HG03159 (cell line): ENCODE measurements around the gene CCM2L.
A peak's percentile ranks its signal among the peaks of the same experiment; 100 is the strongest.
"Not testable (repeated sequence)": the region's sequence is repeated elsewhere in the genome, so short reads cannot be mapped to it uniquely, and the experiment has no call there.

ENCODE experiments used
- ATAC-seq: cut with Tn5 transposase; IDR thresholded peaks from one replicate; pipeline ENCODE4 v1.9.1; 2021; ENCODE audit warnings: mild to moderate bottlenecking, moderate library complexity; ENCODE audit not compliant: unreplicated experiment

The CCM2L gene

GRCh38 chr20:32027643-32028042 lies 17.4 kb downstream of the CCM2L start:
- no peak for ATAC-seq

- no peak for ATAC-seq
Observed at GRCh38 chr20:32028647-32029372, 18.6 kb downstream of the CCM2L start.

- no peak for ATAC-seq
Observed at GRCh38 chr20:32029561-32029960, 19.3 kb downstream of the CCM2L start.

- ATAC-seq: peak; percentile 50
Observed at GRCh38 chr20:32031007-32031958, 21.0 kb downstream of the CCM2L start.

GRCh38 chr20:32033316-32033715 lies 23.1 kb downstream of the CCM2L start:
- no peak for ATAC-seq

GRCh38 chr20:32033721-32034120 lies 23.5 kb downstream of the CCM2L start:
- ATAC-seq: not testable (repeated sequence)

- no peak for ATAC-seq
Observed at GRCh38 chr20:32034581-32035425, 24.6 kb downstream of the CCM2L start.

- ATAC-seq: no peak
Observed at GRCh38 chr20:32035426-32035779, 25.2 kb downstream of the CCM2L start.

GRCh38 chr20:32036252-32036651 lies 26.0 kb downstream of the CCM2L start:
- ATAC-seq: no peak

GRCh38 chr20:32036716-32037485 lies 26.7 kb downstream of the CCM2L start:
- no peak for ATAC-seq

- ATAC-seq: no peak
Observed at GRCh38 chr20:32037929-32038328, 27.7 kb downstream of the CCM2L start.

GRCh38 chr20:32040142-32040953 lies 30.1 kb downstream of the CCM2L start:
- peak; percentile 67 for ATAC-seq

- no peak for ATAC-seq
Observed at GRCh38 chr20:32045999-32046398, 35.8 kb downstream of the CCM2L start.

- ATAC-seq: no peak
Observed at GRCh38 chr20:32050324-32050841, 40.1 kb downstream of the CCM2L start.

GRCh38 chr20:32050851-32051556 lies 40.8 kb downstream of the CCM2L start:
- ATAC-seq: no peak

GRCh38 chr20:32051720-32052089 lies 41.5 kb downstream of the CCM2L start:
- no peak for ATAC-seq

GRCh38 chr20:32052090-32052777 lies 42.0 kb downstream of the CCM2L start, which contains the start of gene HCK:
HCK (plus strand) TSS chr20:32052242.
- ATAC-seq: no peak

GRCh38 chr20:32052778-32053362 lies 42.6 kb downstream of the CCM2L start:
- ATAC-seq: no peak
